GM12891 (cell line): ENCODE data around the gene BAG2.

Source experiments
- DNase-seq: peaks from one replicate; pipeline ENCODE4 v3.0.0; 2011; ENCODE audit warnings: low spot score; ENCODE audit not compliant: insufficient read length
- FAIRE-seq: peaks from 2 replicates; lab custom pipeline; 2011; peaks lifted over from hg19 to GRCh38; lab: Jason Lieb, UNC
- PAX5 ChIP-seq: IDR thresholded peaks from 2 replicates; pipeline ENCODE4 v1.6.1; 2011; ENCODE audit warnings: low read length, moderate library complexity, mild to moderate bottlenecking; ENCODE audit not compliant: insufficient read depth, severe bottlenecking
- POLR2A ChIP-seq: IDR thresholded peaks from 2 replicates; pipeline ENCODE4 v1.6.1; 2011; ENCODE audit warnings: low read depth, low read length, control low read depth
- POLR2AphosphoS5 ChIP-seq: IDR thresholded peaks from 2 replicates; pipeline ENCODE4 v1.6.1; 2011; ENCODE audit warnings: low read depth, low read length, control low read depth
- POU2F2 ChIP-seq: IDR thresholded peaks from 2 replicates; pipeline ENCODE4 v1.6.1; 2011; ENCODE audit warnings: low read depth, mild to moderate bottlenecking, control low read depth, low read length, moderate library complexity
- SPI1 ChIP-seq: IDR thresholded peaks from 2 replicates; pipeline ENCODE4 v1.6.1; 2011; ENCODE audit warnings: low read depth, low read length, control low read depth
- TAF1 ChIP-seq: IDR thresholded peaks from 2 replicates; pipeline ENCODE4 v1.6.1; 2011; ENCODE audit warnings: low read depth, low read length, control low read depth

BAG2 gene

GRCh38 chr6:57195457-57195856 is 23.3 kb downstream of the BAG2 start:
- TF ChIP-seq TAF1 (no peak), SPI1 (no peak), POU2F2 (no peak), POLR2AphosphoS5 (no peak), POLR2A (no peak), PAX5 (no peak)
- FAIRE-seq: peak; percentile 61
- DNase-seq: no peak

GRCh38 chr6:57198926-57199636 is 27.0 kb downstream of the BAG2 start:
- FAIRE-seq (no peak), DNase-seq (no peak)
- TF ChIP-seq POLR2AphosphoS5: no peak
- no peak for TF ChIP-seq PAX5
- TF ChIP-seq TAF1: no peak
- no peak for TF ChIP-seq POLR2A
- TF ChIP-seq POU2F2: no peak
- no peak for TF ChIP-seq SPI1

GRCh38 chr6:57201718-57202117 is 29.6 kb downstream of the BAG2 start:
- no peak for DNase-seq
- no peak for FAIRE-seq
- TF ChIP-seq POLR2AphosphoS5 (no peak), POLR2A (no peak), SPI1 (no peak), POU2F2 (no peak), PAX5 (no peak), TAF1 (no peak)

GRCh38 chr6:57205550-57206328 is 33.6 kb downstream of the BAG2 start:
- DNase-seq (no peak), FAIRE-seq (peak; percentile 20)
- no peak for TF ChIP-seq POLR2AphosphoS5
- TF ChIP-seq POLR2A: no peak
- no peak for TF ChIP-seq SPI1

GRCh38 chr6:57207141-57207540 is 35.0 kb downstream of the BAG2 start:
- no peak for TF ChIP-seq TAF1
- no peak for TF ChIP-seq POU2F2
- no peak for TF ChIP-seq SPI1
- TF ChIP-seq POLR2AphosphoS5: no peak
- TF ChIP-seq POLR2A: no peak
- no peak for TF ChIP-seq PAX5
- FAIRE-seq (no peak), DNase-seq (no peak)

GRCh38 chr6:57207872-57208271 is 35.7 kb downstream of the BAG2 start:
- no peak for TF ChIP-seq TAF1
- no peak for TF ChIP-seq POLR2AphosphoS5
- TF ChIP-seq PAX5: no peak
- TF ChIP-seq POU2F2: no peak
- TF ChIP-seq POLR2A: no peak
- no peak for TF ChIP-seq SPI1
- peak; percentile 66 for FAIRE-seq
- no peak for DNase-seq

GRCh38 chr6:57209030-57209429 is 36.9 kb downstream of the BAG2 start:
- TF ChIP-seq POLR2A (no peak), POLR2AphosphoS5 (no peak), POU2F2 (no peak), PAX5 (no peak), TAF1 (no peak), SPI1 (no peak)
- peak; percentile 38 for FAIRE-seq
- DNase-seq: no peak

GRCh38 chr6:57210060-57210459 is 37.9 kb downstream of the BAG2 start:
- DNase-seq (no peak), FAIRE-seq (no peak)
- TF ChIP-seq TAF1 (no peak), SPI1 (no peak), POU2F2 (no peak), POLR2AphosphoS5 (no peak), POLR2A (no peak), PAX5 (no peak)

- TF ChIP-seq POU2F2 (no peak), TAF1 (no peak), POLR2A (no peak)
- FAIRE-seq (no peak), DNase-seq (no peak)
Observed at GRCh38 chr6:57215260-57215659, 43.1 kb downstream of the BAG2 start.

- no peak for FAIRE-seq
- DNase-seq: no peak
- TF ChIP-seq PAX5 (no peak), POU2F2 (no peak), POLR2AphosphoS5 (no peak), TAF1 (no peak), POLR2A (no peak), SPI1 (no peak)
Observed at GRCh38 chr6:57216235-57217101, 44.3 kb downstream of the BAG2 start.
